ENCODE results near the gene ADCYAP1. TPM values are rescaled to one million over a fixed set of nuclear protein-coding genes. Genes with fewer than 3 reads are reported as not detected.

Gene ADCYAP1
- total and polyA plus RNA-seq, 12 donors: 0.09 to 2.7 (median 0.17) TPM; not detected in 2

DNA sequence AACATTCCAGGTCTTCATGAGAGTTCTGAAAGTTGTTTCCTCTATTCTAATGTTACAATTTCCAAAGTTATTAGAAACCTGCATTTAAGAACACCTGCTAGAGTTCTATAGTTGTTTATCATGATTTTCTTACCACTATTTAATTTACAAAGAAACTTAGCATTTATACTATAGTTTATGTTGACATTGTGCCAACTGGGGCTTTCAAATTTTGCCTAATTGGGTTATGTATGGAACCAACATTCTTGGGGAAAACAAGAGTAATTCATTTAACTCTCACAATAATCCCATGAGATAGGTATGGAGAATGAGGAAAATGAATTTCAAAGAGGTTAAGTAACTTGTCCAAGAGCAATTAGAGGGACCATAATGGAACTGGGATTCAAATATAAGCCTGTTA lies 28.8 kb upstream of the ADCYAP1 start:
- H3K27ac ChIP-seq: no peak overlapping the region
- no peak for ATAC-seq
- DNase-seq: no peak
- no peaks in the 10 kb centered on the region for H3K36me3 ChIP-seq
- intact Hi-C loops (cut with DNase I): loop anchor here in 1 of 10 donors (10.0 kb wide), 1 partner anchor 69 kb away; no protein-coding TSS in a partner anchor
- H3K27me3 ChIP-seq: peaks cover 0 to 12% (median 0%) of the 10 kb centered on the region in 7 donors
- no peaks in the 10 kb centered on the region for H3K4me1 ChIP-seq
- no peak for TF ChIP-seq CTCF (IDR thresholded peaks at IDR 0.05)
- no peak overlapping the region for H3K4me3 ChIP-seq
- peaks cover 0 to 11% (median 0%) of the 10 kb centered on the region in 11 donors for H3K9me3 ChIP-seq

- Histone ChIP-seq H3K4me1 (no peaks in the 10 kb centered on the region), H3K36me3 (no peaks in the 10 kb centered on the region), H3K9me3 (peaks cover 0 to 11% (median 0%) of the 10 kb centered on the region in 11 donors), H3K4me3 (no peak overlapping the region), H3K27ac (no peak overlapping the region), H3K27me3 (peaks cover 0 to 13% (median 0%) of the 10 kb centered on the region in 7 donors)
- intact Hi-C loops (cut with DNase I): loop anchor here in 1 of 10 donors (10.0 kb wide), 1 partner anchor 68 kb away; no protein-coding TSS in a partner anchor
- ATAC-seq: no peak
- DNase-seq: no peak
- WGBS, 2 donors: 88 to 91% methylated on average over 6 of the region's 6 CpGs
- no peak for TF ChIP-seq CTCF (IDR thresholded peaks at IDR 0.05)
These were observed 27.4 kb upstream of the ADCYAP1 start for GRCh38 chr18:877238-877637.

DNA sequence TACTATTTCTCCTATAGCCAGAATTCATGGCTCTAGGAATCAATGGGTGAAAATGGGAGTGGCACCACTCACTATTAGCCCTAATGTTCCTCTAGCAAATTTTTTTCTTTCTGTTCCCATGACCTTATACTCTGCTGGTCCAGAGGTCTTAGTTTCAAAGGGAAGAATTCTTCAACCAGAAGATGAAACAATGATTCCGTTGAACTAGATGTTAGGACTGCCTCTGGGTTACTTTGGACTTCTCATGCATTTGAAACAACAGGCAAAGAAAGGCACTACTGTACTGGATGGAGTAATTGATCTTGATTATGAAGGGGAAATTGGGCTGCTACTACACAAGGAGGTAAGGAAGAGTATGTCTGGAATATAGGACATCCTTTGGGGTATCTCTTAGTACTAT lies 18.6 kb upstream of the ADCYAP1 start:
- no peak for ATAC-seq
- Histone ChIP-seq H3K4me1 (no peaks in the 10 kb centered on the region), H3K9me3 (no peaks in the 10 kb centered on the region), H3K4me3 (no peak overlapping the region), H3K36me3 (no peaks in the 10 kb centered on the region), H3K27ac (no peak overlapping the region), H3K27me3 (peaks cover 0 to 15% (median 0%) of the 10 kb centered on the region in 7 donors)
- intact Hi-C loops (cut with DNase I): no loop called here
- WGBS, 2 donors: 79 to 86% methylated on average over 1 of the region's 1 CpG
- no peak for TF ChIP-seq CTCF (IDR thresholded peaks at IDR 0.05)
- no peak for DNase-seq

GRCh38 chr18:887716-888115 lies 17.0 kb upstream of the ADCYAP1 start:
- H3K36me3 ChIP-seq: no peaks in the 10 kb centered on the region
- no peak for DNase-seq
- H3K27ac ChIP-seq: no peak overlapping the region
- no peaks in the 10 kb centered on the region for H3K4me1 ChIP-seq
- peaks cover 0 to 25% (median 0%) of the 10 kb centered on the region in 7 donors for H3K27me3 ChIP-seq
- WGBS, 2 donors: 54 to 61% methylated on average over 2 of the region's 2 CpGs
- H3K9me3 ChIP-seq: no peaks in the 10 kb centered on the region
- intact Hi-C loops (cut with DNase I): no loop called here
- TF ChIP-seq CTCF (IDR thresholded peaks at IDR 0.05): no peak
- ATAC-seq: no peak
- no peak overlapping the region for H3K4me3 ChIP-seq
